IMR-90 (cell line): ENCODE results near the gene WBP1L. TPM values are rescaled to one million over a fixed set of nuclear protein-coding genes. Genes with fewer than 3 reads are reported as not detected.

ENCODE experiments used
- ATAC-seq: fragments of 200-7000 bp; cut with Tn5 transposase; 2 replicates; pipeline ENCODE4 v1.9.1; 2020; ENCODE audit warnings: low read depth, mild to moderate bottlenecking, moderate library complexity
- BruUV-seq: library from RNA; stranded (reverse); fragments of 400-500 nt; replicated peaks from 2 replicates; lab custom pipeline; 2021; lab: Mats Ljungman, UMichigan
- CTCF ChIA-PET: fragments of 300-600 bp; formaldehyde crosslinking; extraction: SDS; loops from one replicate; lab custom pipeline; 2021; ENCODE audit warnings: antibody characterized with exemption; lab: Yijun Ruan, JAX
- POLR2A ChIA-PET: fragments of 300-600 bp; sonication (Branson Sonifier 250); formaldehyde crosslinking; loops from one replicate; lab custom pipeline; 2022; ENCODE audit warnings: antibody characterized with exemption; ENCODE audit not compliant: unreplicated experiment; lab: Charles Lee
- DNase-seq: peaks from one replicate; pipeline ENCODE4 v3.0.0; 2013
- H2AFZ ChIP-seq: replicated peaks from 2 replicates; pipeline ENCODE3; 2013; ENCODE audit warnings: low read length, mild to moderate bottlenecking; ENCODE audit not compliant: poor library complexity
- H2AK5ac ChIP-seq: 2 replicates; pipeline ENCODE4 v1.6.1; 2013; ENCODE audit warnings: low read depth, low read length, inconsistent platforms
- H2AK9ac ChIP-seq: replicated peaks from 2 replicates; pipeline ENCODE3; 2013; ENCODE audit warnings: mild to moderate bottlenecking, low read depth, low read length, moderate library complexity; ENCODE audit not compliant: poor library complexity
- H2BK120ac ChIP-seq: 2 replicates; pipeline ENCODE4 v1.6.1; 2013; ENCODE audit warnings: low read depth, low read length, inconsistent platforms
- H2BK15ac ChIP-seq: 3 replicates; pipeline ENCODE4 v1.6.1; 2013; ENCODE audit warnings: low read depth, low read length, inconsistent platforms
- H2BK20ac ChIP-seq: 2 replicates; pipeline ENCODE4 v1.6.1; 2013; ENCODE audit warnings: low read depth, mild to moderate bottlenecking, inconsistent platforms, low read length, moderate library complexity
- H2BK5ac ChIP-seq: 2 replicates; pipeline ENCODE4 v1.6.1; 2013; ENCODE audit warnings: mild to moderate bottlenecking, low read depth, low read length, inconsistent platforms; ENCODE audit not compliant: poor library complexity, severe bottlenecking
- H3K14ac ChIP-seq: replicated peaks from 2 replicates; pipeline ENCODE4 v1.6.1; 2013; ENCODE audit warnings: low read depth, low read length, inconsistent platforms
- H3K18ac ChIP-seq: 2 replicates; pipeline ENCODE4 v1.6.1; 2013; ENCODE audit warnings: low read depth, low read length, control low read depth
- H3K23ac ChIP-seq: 2 replicates; pipeline ENCODE4 v1.6.1; 2013; ENCODE audit warnings: low read depth, low read length, inconsistent platforms
- H3K27ac ChIP-seq: 2 replicates; pipeline ENCODE4 v1.5.1; 2013; ENCODE audit warnings: mild to moderate bottlenecking, control low read depth, low read length; ENCODE audit not compliant: insufficient read depth
- H3K27me3 ChIP-seq: 2 replicates; pipeline ENCODE4 v1.6.1; 2013; ENCODE audit warnings: low read length; ENCODE audit not compliant: control insufficient read depth, insufficient read depth
- H3K36me3 ChIP-seq: 2 replicates; pipeline ENCODE4 v1.6.1; 2013; ENCODE audit warnings: low read length, mixed read lengths; ENCODE audit not compliant: control insufficient read depth, insufficient read depth
- H3K4ac ChIP-seq: 2 replicates; pipeline ENCODE4 v1.6.1; 2013; ENCODE audit warnings: low read depth, low read length, inconsistent platforms
- H3K4me1 ChIP-seq: 2 replicates; pipeline ENCODE4 v1.6.1; 2013; ENCODE audit warnings: low read length, mixed read lengths; ENCODE audit not compliant: control insufficient read depth, insufficient read depth
- H3K4me2 ChIP-seq: 2 replicates; pipeline ENCODE4 v1.6.1; 2013; ENCODE audit warnings: low read depth, mild to moderate bottlenecking, control low read depth, low read length, moderate library complexity
- H3K4me3 ChIP-seq: 2 replicates; pipeline ENCODE4 v1.5.1; 2013; ENCODE audit warnings: low read depth, mild to moderate bottlenecking, control low read depth, low read length, moderate library complexity; ENCODE audit not compliant: insufficient read depth
- H3K56ac ChIP-seq: 2 replicates; pipeline ENCODE4 v1.6.1; 2013; ENCODE audit warnings: low read length, inconsistent platforms; ENCODE audit not compliant: insufficient read depth; ENCODE audit errors: extremely low read depth
- H3K79me1 ChIP-seq, 2 experiments: 2 replicates each; pipeline ENCODE4 v1.6.1; 2013; ENCODE audit warnings: low read length in 2 of 2, inconsistent platforms in 1 of 2, low read depth in 1 of 2
- H3K9ac ChIP-seq: 2 replicates; pipeline ENCODE4 v1.6.1; 2013; ENCODE audit warnings: low read depth, low read length, control low read depth
- H3K9me1 ChIP-seq: 2 replicates; pipeline ENCODE4 v1.6.1; 2013; ENCODE audit warnings: low read length, inconsistent platforms; ENCODE audit not compliant: insufficient read depth
- H3K9me3 ChIP-seq: 2 replicates; pipeline ENCODE4 v1.6.1; 2013; ENCODE audit warnings: low read length; ENCODE audit not compliant: control insufficient read depth, insufficient read depth
- H4K20me1 ChIP-seq: 2 replicates; pipeline ENCODE4 v1.6.1; 2013; ENCODE audit warnings: low read length, inconsistent platforms; ENCODE audit not compliant: insufficient read depth
- H4K5ac ChIP-seq: 2 replicates; pipeline ENCODE4 v1.6.1; 2013; ENCODE audit warnings: mild to moderate bottlenecking, low read depth, low read length, control low read depth
- H4K8ac ChIP-seq, 2 experiments: 2 replicates each; pipeline ENCODE4 v1.6.1; 2013; ENCODE audit warnings: low read depth in 2 of 2, low read length in 2 of 2, control low read depth in 1 of 2, inconsistent platforms in 1 of 2
- H4K91ac ChIP-seq: 2 replicates; pipeline ENCODE4 v1.6.1; 2013; ENCODE audit warnings: low read depth, low read length, inconsistent platforms; ENCODE audit not compliant: insufficient read depth
- BHLHE40 ChIP-seq: fragments of 150-350 bp; IDR thresholded peaks from 2 replicates; pipeline ENCODE4 v1.6.1; 2016; ENCODE audit warnings: mild to moderate bottlenecking, low read depth, low read length
- CEBPB ChIP-seq: IDR thresholded peaks from 2 replicates; pipeline ENCODE4 v1.6.1; 2012; ENCODE audit warnings: low read depth, low read length, improper control_type of control experiment
- FOS ChIP-seq: fragments of 150-350 bp; IDR thresholded peaks from 2 replicates; pipeline ENCODE4 v1.6.1; 2016; ENCODE audit warnings: low read depth, low read length
- MAFK ChIP-seq: IDR thresholded peaks from 2 replicates; pipeline ENCODE4 v1.6.1; 2012; ENCODE audit warnings: low read depth, low read length, improper control_type of control experiment
- NFE2L2 ChIP-seq: fragments of 150-350 bp; IDR thresholded peaks from 2 replicates; pipeline ENCODE4 v1.6.1; 2016; ENCODE audit warnings: low read depth, mild to moderate bottlenecking, low read length
- POLR2A ChIP-seq: IDR thresholded peaks from 2 replicates; pipeline ENCODE4 v1.6.1; 2012; ENCODE audit warnings: mild to moderate bottlenecking, low read depth, low read length
- RAD21 ChIP-seq: IDR thresholded peaks from 2 replicates; pipeline ENCODE4 v1.6.1; 2012; ENCODE audit warnings: low read length, improper control_type of control experiment
- SMC3 ChIP-seq: fragments of 150-350 bp; IDR thresholded peaks from 2 replicates; pipeline ENCODE4 v1.6.1; 2016; ENCODE audit warnings: low read depth, mild to moderate bottlenecking, antibody characterized with exemption, low read length, moderate library complexity
- whole genome bisulfite sequencing, 2 experiments: methylation state at CpG; one replicate each; pipeline versions ENCODE4 v1.1.5 to v1.1.7; 2013; ENCODE audit warnings: missing lambda C conversion rate in 2 of 2; ENCODE audit not compliant: insufficient read length in 1 of 2; ENCODE audit errors: extremely low coverage in 2 of 2; 5-methylcytosine and 5-hydroxymethylcytosine counted together
- dilution Hi-C: fragments of 300-500 bp; cut with HindIII; formaldehyde crosslinking; loops from one replicate; pipeline ENCODE4 v1.14.3; 2018; ENCODE audit warnings: low sequenced_read_pairs; ENCODE audit not compliant: unreplicated experiment
- in situ Hi-C: fragments of 300-500 bp; cut with MboI; formaldehyde crosslinking; loops from 3 replicates; pipeline ENCODE4 v1.14.3; 2019; ENCODE audit warnings: low sequenced_read_pairs, inconsistent platforms, mixed read lengths
- intact Hi-C: fragments of 100-400 bp; cut with micrococcal nuclease; formaldehyde crosslinking; loops from 2 replicates; pipeline ENCODE4 v1.10.0; 2022
- polyA plus RNA-seq, 3 experiments: library from polyadenylated mRNA; depleted of rRNA; stranded (reverse); fragments of >200 nt; gene quantifications; 2 replicates each; pipeline ENCODE4 v1.2.3, GENCODE V29; 2012; ENCODE audit warnings: low replicate concordance in 1 of 3
- total RNA-seq: library from RNA; depleted of rRNA; stranded (reverse); fragments of >200 nt; gene quantifications from 2 replicates; pipeline ENCODE4 v1.2.3, GENCODE V29; 2012
- TF ChIP-seq, protein P1 (sequence below): fragments of 150-350 bp; IDR thresholded peaks from 2 replicates; pipeline ENCODE4 v1.6.1; 2017; ENCODE audit warnings: mild to moderate bottlenecking, antibody characterized with exemption, low read length, low read depth

Gene WBP1L
- total and polyA plus RNA-seq, 2 of the 4 experiments (the other 2 are of a cell fraction), result 20.7 to 31.0 TPM

DNA sequence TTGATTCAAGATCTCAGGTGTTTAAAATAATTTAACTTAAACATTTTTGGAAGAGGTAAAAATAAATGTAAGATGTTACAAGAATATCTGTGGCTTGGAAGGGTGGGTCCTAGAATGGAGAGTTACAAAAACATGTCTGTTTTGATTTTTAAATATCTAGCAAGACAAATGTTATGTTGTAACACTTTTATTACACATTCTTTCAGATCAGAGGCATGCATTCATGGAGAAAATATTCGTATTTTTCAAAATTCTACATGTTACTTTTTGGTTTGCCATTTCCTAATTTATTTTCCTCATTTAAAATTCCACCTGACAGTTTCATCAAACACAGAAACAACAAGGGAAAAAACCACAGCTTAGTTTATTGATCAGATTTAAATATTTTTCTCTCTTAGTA is 10.0 kb downstream of the WBP1L start:
- ATAC-seq, result no peak
- POLR2A ChIA-PET, result interaction anchor here (0.6 kb wide), 2 partner anchors 36 to 139 kb away, joined by 3 to 4 read pairs; no protein-coding TSS in a partner anchor

More for the DNA sequence above, 10.0 kb downstream of the WBP1L start:
- Histone ChIP-seq H3K4me2 (no peak overlapping the region; the same call in 1 of the 2 replicates), H4K8ac (no peak overlapping the region), H2BK20ac (no peak overlapping the region), H3K27me3 (no peaks in the 10 kb centered on the region), H4K5ac (no peak overlapping the region), H3K4me1 (peaks cover 14% of the 10 kb centered on the region), H2BK120ac (no peak overlapping the region), H3K4ac (no peak overlapping the region), H2AK9ac (no peak overlapping the region), H3K9ac (no peak overlapping the region), H3K14ac (no peak overlapping the region), H3K36me3 (no peaks in the 10 kb centered on the region), H3K9me1 (peaks cover 20% of the 10 kb centered on the region), H3K56ac (0 out of 2 replicates have a peak overlapping the region, but pooled peaks have one; percentile 10), H2AFZ (no peak overlapping the region), H4K20me1 (peaks cover 72% of the 10 kb centered on the region), H2BK5ac (peak overlapping the region; percentile 64), H3K79me1 (peaks cover 16 to 73% of the 10 kb centered on the region in 2 experiments), H2BK15ac (no peak overlapping the region), H4K91ac (no peak overlapping the region), H3K4me3 (no peak overlapping the region), H3K23ac (no peak overlapping the region), H3K27ac (no peak overlapping the region), H3K9me3 (no peaks in the 10 kb centered on the region), H3K18ac (no peak overlapping the region), H2AK5ac (no peak overlapping the region)
- intact Hi-C loops (loop anchor here (2.0 to 5.0 kb wide), 3 partner anchors 23 to 61 kb away; no protein-coding TSS in a partner anchor), dilution Hi-C loops (no loop called here), in situ Hi-C loops (no loop called here)
- no TSS peak for BruUV-seq
- DNase-seq, result no peak
- CTCF ChIA-PET, result interaction anchor here (0.5 to 2.0 kb wide), 9 partner anchors 10 to 149 kb away, joined by 3 to 10 read pairs (median 3); partner anchors contain the start of gene WBP1L
- WGBS, 2 experiments, result no CpG with 5 or more reads among the region's 1 CpG
- TF ChIP-seq NFE2L2 (no peak), SMC3 (no peak), CEBPB (no peak), RAD21 (no peak), MAFK (no peak), POLR2A (no peak), FOS (no peak), BHLHE40 (no peak)
- TF ChIP-seq, protein P1, sequence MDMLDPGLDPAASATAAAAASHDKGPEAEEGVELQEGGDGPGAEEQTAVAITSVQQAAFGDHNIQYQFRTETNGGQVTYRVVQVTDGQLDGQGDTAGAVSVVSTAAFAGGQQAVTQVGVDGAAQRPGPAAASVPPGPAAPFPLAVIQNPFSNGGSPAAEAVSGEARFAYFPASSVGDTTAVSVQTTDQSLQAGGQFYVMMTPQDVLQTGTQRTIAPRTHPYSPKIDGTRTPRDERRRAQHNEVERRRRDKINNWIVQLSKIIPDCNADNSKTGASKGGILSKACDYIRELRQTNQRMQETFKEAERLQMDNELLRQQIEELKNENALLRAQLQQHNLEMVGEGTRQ, result no peak
